ENCODE measurements around the gene PAK4.

The PAK4 gene

DNA sequence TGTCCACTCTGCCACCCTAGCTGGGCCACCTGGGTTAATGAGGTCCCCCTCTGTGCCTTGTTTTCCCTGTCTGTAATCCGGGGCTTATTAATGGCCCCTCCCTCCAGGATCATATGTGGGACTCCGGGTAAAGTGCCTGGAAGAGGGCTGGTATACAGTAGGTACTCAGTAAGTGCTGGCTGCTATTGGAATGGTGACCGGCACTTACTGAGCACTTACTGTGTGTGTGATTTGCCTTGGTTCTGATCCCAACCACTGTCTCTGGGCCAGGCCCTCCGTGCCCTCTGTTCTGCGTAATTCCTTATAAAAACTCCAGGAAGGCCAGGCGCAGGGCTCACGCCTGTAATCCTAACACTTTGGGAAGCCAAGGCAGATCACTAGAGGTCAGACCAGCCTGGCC, 40.3 kb downstream of the PAK4 start:
- DNase-seq (ENCODE audit: low read depth): no peak

DNA sequence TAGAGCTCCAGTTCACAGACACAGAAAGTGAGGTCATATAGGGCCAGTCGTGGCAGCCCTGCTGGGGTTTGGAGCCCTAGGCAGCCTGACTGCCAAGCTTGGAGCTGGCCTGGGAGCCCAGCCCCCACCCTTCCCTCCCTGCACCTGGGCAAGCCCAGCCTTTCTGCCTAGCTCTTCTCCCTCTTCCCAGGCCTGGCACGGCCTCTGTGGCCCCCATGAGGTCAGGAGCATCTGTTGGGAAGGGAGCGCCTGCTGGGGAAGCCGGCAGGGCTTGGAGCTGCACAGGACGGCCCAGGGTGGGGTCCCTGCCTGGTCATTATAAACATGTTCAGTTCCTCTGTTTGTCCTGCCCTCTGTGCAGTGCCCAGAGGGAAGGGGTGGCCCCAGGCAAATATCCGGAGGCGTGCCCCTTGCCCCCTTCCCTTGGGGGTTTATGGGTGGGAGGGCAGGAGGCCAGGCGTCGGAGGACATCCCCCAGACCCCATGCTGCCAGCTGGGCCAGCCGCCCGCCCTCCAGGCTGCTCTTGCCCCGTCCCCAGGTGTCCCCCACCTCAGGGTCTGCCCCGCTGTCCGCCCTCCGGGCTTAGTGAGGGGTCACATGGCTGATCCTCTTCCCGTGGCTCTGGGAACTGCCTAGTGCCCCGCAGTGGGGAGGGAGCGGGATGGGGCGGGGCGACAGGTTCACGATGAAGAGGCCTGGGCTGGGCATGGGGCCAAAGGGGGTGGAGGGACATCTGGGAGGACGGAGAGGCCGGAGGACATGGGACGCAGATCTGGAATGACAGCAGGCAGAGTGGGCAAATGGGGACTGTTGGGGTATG, 41.2 kb downstream of the PAK4 start:
- no peak for DNase-seq (ENCODE audit: low read depth)

DNA sequence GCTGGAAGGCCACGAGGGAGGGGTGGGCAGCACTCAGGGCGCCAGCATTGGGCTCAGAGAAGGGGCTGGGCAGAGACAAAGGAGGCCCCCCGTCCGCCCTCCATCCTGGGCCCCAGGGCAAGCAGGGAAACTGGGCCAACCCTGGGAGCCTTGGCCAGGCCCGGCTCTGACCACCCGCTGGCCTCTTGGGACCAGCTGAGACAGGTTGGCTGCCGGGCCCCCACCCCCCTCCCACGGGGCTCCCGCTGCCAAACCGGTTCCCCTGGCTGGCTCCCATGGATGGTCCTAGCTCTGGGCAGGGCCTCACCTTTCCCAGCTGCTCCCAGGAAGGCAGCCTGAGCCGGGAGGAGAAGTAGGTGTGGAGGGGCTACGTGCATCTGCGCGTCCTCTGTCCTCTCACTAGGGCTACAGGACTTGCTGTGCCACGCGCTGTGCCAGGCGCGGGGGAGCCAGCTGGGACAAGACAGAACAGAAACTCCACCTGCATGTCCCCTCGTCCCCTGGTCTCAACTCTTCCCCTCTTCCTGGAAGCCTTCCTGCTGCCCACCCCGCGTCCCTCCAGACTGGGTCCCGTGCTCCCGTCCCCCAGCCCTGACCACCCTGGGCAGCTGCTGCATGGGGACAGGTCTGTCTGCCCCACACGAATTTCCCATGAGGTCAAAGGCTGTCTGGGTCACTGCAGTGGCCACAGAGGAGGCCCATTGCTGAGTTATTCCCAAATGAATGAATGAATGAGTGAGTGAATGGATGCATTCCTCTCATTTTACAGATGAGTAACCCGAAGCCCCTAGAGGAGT, 42.1 kb downstream of the PAK4 start:
- DNase-seq (ENCODE audit: low read depth): no peak

DNA sequence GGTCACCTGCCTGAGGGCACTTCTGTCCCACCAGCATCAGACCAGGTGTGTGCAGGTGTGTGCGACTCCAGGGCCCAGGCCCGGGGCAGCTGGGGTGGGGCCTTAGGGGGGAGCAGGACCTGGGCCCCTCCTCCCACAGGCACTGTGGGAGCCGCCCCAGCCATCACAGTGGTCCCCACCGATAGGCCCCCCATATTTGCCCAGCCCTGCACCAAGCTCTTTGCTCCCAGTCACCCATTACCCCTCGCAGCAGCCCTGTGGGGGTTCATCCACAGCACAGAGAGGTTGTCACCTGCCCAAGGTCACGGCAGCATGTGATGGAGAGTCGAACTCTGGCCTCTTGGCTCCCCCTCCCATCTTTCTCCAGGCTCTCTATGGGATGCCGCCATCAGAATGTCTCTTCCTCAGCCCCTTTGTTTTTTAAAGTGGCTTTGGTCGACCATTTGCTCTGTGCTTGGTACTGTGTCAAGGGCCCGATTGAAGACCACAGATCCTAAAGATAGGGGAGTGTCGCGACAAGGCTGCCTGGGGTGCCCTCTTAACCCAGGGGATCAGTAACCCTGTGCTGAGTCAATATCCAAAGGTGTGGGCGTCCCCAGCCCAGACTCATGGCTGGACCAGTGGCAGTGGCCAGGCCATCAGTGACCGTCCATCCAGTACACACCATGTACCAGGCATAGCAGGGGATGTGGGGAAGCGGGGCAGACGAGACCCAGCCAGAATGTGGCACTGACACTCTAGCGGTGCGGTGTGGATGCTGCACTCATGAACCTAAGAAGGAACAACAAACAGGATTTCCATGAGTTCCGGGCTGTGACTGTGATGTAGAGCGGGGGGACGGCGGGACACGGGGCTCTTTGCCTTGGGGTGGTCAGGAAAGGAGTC, 42.9 kb downstream of the PAK4 start:
- no peak for DNase-seq (ENCODE audit: low read depth)

DNA sequence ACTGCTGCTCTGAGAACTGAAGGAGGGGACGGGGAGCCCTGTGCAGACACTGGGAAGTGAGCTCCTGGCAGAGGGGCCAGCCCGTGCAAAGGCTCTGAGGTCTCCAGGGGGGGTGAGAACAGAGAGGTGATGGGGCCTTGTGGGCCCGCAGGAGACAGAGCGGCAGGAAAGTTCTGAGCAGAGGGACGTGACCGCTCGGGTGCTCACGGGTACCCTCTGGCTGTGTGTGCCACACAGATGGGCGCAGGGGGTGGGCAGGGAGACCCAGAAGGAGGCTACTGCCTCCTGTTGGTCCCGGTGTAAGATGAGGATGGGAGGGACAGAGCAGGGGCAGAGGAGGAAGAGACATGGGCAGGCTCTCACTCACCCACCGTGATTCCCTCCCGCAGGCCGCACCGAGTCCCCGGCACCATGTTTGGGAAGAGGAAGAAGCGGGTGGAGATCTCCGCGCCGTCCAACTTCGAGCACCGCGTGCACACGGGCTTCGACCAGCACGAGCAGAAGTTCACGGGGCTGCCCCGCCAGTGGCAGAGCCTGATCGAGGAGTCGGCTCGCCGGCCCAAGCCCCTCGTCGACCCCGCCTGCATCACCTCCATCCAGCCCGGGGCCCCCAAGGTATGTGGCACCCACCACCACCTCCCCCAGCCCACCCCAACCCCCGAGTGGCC, 43.7 kb downstream of the PAK4 start:
- DNase-seq (ENCODE audit: low read depth): no peak

DNA sequence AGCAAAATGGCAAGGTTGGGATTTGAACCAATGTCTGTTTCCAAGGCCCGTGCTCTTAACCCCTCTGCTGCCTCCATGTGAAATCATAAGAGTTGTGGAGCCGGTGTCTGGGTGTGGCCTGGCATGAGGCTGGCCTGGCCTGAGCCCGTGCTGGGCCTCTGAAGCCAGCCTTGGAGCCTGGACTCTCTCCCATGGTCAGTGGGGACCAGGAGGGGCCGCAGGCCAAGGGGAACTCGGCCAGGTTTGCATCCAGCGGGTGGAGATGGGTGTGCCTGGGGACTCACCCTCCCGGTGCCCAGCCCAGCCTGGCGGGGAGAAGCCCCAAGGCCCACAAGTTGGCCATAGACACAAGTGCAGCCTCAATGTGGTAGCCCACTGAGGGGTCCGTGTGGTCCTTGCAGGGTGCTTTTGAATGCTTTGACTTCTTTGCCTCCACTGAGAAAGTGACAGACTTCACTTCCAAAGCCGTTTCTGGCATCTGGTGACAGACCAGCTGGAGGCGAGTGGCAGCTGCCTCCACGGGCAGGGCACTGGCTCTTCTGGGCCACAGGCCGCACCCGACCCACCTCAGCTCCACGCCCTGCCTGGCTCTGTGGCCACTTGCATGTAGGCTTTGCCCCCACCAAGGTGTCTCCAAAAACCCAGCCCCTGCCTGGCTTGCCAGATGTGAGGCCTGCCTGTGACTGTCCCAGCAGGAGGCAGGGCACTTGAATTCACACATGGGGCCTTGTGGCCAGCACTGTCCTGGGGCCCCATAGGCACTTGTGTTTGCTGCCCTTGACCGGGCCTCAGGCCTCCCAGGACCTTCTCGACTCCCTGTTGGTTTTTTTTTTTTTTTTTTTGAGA, 45.0 kb downstream of the PAK4 start:
- no peak for DNase-seq (ENCODE audit: low read depth)

DNA sequence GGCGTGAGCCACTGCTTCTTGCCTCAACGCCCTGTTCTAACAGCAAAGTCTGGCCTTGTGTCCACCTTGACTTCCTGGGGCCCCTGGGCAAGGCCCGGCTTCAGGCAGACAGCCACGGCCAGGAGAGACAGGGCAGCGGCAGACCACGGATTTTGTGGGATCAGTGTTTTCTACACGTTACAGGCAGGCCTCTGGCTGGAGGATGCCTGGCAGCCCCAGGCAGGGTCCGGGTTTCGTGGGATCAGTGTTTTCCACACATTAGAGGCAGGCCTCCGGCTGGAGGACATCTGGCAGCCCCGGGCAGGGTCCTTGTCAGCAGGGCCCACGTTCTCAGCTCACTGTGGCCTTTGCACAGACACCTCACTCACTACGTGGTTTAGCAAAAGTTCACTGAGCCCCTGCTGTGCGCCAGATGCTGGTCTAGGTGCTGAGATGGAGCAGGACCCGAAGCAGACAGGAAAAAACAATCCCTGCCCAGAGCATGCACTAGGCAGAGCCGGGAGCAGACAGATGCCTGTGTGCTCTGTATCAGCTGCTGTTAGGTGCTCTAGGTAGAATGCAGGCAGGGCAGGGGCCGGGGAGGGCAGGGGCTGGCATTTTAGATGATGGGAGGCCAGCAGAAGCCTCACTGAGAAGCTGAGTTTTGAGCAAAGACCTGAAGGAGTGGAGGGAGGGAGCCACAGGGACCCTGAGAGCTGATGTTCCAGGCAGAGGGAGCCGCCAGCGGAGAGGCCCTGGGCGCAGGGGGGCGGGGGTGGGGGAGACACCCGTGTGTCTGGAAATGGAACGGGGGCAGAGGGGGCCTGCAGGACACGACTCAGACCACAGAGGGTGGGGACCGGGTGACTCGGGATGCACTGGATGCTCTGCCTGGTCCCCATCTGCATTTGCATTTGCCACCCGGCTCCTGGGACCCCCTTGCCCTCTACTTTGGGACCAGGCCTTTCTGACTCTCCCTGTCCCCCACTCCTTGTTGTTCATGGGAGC, 46.2 kb downstream of the PAK4 start:
- DNase-seq (ENCODE audit: low read depth): no peak

DNA sequence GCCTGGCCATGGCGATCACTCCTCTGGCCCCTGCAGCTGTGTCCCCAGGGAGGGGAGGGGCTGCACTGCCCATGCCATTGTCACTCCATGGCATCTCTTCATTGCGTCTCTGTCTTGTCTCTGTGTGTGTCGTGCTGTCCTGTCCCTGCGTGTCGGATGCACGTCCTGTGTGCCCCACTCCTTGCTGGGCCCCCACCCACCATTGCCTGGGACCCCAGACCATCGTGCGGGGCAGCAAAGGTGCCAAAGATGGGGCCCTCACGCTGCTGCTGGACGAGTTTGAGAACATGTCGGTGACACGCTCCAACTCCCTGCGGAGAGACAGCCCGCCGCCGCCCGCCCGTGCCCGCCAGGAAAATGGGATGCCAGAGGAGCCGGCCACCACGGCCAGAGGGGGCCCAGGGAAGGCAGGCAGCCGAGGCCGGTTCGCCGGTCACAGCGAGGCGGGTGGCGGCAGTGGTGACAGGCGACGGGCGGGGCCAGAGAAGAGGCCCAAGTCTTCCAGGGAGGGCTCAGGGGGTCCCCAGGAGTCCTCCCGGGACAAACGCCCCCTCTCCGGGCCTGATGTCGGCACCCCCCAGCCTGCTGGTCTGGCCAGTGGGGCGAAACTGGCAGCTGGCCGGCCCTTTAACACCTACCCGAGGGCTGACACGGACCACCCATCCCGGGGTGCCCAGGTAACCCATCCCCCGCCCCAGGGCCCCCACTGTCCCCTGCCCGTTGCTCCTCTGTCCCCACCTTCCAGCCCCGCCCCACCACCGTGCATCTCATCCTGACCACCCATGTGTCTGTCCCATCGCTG, 47.3 kb downstream of the PAK4 start:
- DNase-seq (ENCODE audit: low read depth): no peak

DNA sequence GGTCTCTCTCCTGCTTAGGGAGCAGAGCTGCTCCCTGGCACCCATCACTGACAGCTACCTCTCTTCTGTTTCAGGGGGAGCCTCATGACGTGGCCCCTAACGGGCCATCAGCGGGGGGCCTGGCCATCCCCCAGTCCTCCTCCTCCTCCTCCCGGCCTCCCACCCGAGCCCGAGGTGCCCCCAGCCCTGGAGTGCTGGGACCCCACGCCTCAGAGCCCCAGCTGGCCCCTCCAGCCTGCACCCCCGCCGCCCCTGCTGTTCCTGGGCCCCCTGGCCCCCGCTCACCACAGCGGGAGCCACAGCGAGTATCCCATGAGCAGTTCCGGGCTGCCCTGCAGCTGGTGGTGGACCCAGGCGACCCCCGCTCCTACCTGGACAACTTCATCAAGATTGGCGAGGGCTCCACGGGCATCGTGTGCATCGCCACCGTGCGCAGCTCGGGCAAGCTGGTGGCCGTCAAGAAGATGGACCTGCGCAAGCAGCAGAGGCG, 48.0 kb downstream of the PAK4 start:
- no peak for DNase-seq (ENCODE audit: low read depth)

DNA sequence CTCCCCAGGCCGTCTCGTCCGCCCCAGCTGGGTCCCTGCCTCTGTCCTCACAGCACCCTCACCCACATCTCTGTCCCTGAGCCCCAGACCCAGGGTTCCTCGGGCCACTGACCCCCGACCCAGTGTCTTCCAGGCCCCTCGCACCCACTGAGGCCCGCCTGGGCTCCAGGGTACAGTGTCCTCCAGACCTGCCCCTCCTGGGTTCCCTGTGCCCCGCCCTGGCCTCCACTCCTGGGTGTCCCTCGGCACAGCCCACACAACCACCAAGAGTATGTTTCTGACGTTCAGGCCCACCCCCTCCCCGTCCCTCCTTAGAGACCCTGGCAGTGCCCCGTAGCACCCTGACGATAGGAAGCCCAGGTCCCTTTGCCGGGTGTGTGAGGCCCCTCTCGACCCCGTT, 48.6 kb downstream of the PAK4 start:
- DNase-seq (ENCODE audit: low read depth): no peak

DNA sequence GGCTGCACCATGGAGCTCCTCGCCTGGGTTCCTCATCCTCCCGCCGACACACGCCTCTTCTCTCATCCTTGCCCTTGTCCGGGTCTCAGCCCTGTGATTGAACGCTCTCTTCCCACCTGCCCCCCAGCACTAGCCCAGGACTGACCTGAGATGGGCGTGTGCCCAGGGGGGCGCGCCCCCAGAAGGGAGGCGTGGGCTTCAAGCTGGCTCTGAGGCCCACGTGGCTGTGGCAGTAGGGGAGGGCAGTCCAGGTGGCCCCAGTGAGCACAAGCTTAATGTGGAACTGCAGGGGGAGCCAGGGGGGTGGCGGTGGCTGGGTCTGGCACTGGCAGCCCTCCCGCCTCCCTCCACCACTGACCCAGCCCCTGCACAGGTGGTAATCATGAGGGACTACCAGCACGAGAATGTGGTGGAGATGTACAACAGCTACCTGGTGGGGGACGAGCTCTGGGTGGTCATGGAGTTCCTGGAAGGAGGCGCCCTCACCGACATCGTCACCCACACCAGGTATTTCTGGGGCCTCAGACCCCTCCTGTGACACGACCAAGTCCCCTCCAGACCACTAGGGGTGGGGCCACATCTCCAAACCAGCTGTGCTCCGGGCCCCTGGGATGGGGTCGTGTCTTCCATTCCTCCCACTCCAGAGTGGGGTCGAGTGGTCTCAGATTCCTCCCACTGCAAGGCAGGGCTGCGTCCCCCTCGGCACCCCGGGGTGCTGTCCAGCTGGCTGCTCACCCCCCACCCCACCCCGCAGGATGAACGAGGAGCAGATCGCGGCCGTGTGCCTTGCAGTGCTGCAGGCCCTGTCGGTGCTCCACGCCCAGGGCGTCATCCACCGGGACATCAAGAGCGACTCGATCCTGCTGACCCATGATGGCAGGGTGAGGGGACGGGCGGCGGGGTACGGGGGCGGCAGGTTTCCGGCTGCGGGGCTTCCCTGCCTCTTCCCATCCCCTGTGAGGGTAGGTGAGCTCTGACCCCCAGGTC, 49.3 kb downstream of the PAK4 start:
- DNase-seq (ENCODE audit: low read depth): no peak

DNA sequence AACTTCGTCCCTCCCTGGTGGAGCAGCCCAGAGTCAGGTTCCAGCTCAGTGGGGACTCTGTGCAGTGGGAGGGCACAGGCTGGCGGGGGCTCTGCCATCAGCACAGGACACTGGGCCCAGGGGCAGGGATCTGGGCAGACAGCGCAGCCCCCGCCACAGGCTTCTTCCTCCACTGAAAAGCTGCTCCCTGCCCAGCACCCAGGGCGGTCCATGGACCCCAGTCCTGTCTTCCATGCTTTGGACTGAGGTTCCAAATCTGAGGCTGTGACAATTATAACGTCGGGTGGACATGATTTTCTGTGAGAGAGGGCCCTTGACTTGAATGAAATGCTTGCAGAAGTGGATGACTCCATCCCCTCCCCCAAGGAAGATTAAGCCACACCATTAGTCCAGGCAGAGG, 50.0 kb downstream of the PAK4 start:
- DNase-seq (ENCODE audit: low read depth): no peak

DNA sequence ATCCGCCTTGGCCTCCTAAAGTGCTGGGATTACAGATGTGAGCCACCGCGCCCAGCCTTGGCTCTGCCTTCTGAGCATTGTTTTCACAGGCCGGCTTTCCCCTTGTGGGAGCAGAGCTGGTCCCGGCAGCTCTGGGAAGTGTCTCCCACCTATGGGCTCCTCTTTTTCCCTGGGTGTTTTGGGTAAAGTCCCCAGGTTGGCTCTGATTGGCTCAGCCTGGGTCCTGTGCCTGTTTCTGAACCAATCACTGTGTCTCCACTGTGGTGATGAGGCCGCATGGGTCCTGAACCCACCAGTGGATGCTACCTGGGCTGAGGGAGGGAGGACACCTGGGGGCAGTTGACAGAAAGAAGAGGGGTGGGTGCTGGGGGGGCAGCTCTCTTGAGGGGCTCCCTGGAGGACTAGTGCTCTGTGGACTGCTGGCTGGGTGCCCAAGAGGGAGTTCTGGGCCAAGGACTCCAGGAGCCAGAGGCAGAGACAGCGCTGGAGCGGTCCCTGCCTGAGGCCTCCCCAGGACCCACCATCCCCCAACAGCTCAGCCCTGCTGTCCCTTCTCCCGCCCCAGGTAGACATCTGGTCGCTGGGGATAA, 51.6 kb downstream of the PAK4 start:
- DNase-seq (ENCODE audit: low read depth): no peak

DNA sequence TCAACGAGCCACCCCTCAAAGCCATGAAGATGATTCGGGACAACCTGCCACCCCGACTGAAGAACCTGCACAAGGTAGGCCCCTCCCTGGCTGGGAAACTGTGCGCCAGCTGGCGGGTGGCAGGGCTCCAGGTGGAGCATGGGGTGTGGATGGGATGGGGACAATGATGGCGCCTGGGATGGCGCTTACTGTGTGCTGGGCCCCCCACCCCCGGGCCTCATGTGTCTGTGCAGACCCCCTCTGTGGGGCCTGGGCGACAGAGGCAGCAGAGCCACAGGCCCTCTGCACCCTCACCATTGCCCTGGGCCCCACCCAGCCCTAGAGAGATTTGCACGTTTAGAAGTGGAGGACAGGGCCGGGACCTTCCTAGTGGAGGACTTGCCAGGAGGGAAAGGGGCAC, 52.1 kb downstream of the PAK4 start:
- DNase-seq (ENCODE audit: low read depth): no peak

DNA sequence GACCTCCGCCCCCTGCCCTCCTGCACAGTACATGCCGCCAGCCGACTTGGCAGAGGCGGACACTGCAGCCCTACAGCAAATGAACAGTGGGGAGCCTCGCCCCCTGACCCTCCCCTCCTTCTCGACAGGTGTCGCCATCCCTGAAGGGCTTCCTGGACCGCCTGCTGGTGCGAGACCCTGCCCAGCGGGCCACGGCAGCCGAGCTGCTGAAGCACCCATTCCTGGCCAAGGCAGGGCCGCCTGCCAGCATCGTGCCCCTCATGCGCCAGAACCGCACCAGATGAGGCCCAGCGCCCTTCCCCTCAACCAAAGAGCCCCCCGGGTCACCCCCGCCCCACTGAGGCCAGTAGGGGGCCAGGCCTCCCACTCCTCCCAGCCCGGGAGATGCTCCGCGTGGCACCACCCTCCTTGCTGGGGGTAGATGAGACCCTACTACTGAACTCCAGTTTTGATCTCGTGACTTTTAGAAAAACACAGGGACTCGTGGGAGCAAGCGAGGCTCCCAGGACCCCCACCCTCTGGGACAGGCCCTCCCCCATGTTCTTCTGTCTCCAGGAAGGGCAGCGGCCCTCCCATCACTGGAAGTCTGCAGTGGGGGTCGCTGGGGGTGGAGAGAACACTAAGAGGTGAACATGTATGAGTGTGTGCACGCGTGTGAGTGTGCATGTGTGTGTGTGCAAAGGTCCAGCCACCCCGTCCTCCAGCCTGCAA, 52.9 kb downstream of the PAK4 start:
- no peak for DNase-seq (ENCODE audit: low read depth)

DNA sequence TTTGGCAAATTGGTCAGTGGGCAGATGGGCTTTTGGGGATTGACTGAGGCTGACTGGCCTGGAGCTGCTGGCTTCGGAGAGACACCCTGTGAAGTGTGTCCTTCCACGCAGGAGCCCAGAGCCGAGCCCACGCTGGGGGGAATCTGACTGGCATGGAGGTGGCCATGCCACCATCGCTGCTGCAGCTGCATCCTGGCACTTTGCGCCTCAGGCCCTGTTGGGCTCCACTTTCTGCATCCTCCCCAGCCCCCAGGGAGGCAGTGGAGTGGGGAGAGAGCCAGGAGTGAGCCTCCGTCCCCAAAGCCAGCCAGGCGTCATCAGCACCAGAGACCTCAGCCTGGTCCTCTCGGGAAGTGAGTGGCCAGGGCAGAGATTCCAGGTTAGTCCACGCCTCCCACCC, 54.2 kb downstream of the PAK4 start:
- no peak for DNase-seq (ENCODE audit: low read depth)

Measured in ELR (cell line).